ENCODE results near the gene IPO7. TPM values are rescaled to one million over a fixed set of nuclear protein-coding genes. Genes with fewer than 3 reads are reported as not detected.

IPO7 gene
- total and polyA plus RNA-seq, 10 of the 15 experiments (the other 5 are each of a cell fraction or from before 2014, with no cell fraction given) = 5.0 to 51.4 (median 30.6) TPM

DNA sequence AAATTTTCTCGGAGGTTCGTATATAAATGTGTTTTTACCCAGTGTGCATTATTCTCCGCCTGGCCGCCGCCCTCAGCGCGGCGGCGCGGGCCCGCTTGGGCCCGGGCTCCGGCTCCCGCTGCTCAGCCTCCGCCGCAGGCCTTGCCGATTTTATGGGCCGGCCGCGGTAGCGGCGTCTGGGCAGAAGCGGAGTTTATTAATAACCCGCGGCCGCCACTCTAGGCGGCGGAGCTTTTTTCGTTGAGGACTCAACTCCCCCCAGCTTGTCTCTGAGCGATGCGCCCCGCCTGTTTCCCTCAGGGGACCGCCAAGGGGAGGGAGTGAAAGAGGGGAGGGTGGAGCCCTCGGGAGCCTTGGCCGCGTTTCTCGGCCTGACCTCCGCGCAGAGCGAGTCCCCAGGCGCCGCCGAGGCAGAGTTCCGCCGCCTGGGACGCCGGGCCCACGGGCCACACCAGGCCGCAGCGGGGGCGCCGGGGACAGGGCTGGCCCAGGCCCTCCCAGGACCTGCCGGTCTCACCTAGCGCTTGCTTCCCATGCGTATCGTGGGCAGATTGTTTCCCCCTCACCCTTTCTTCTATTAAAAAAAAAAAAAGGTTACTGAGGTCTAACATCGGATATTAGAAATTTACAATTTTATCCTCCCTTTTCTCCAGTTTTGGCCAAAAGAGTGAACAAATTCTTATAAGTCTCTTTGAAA is 76.8 kb downstream of the IPO7 start (continued):
- TF ChIP-seq ZNF217 (IDR thresholded peaks at IDR 0.05) (0 out of 2 replicates have a peak, but pooled peaks have one; percentile 18), PML (IDR thresholded peaks at IDR 0.05; ENCODE audit: low read length) (peak; percentile 98), MTA2 (IDR thresholded peaks at IDR 0.05; ENCODE audit: low read depth) (no peak; the same call in 1 of the 2 replicates), IRF4 (IDR thresholded peaks at IDR 0.05; ENCODE audit: low read depth, low read length) (no peak), NFXL1 (IDR thresholded peaks at IDR 0.05; ENCODE audit: borderline replicate concordance) (no peak), MYC (IDR thresholded peaks at IDR 0.05; ENCODE audit: insufficient read depth, insufficient read length, insufficient replicate concordance, low read length, severe bottlenecking) (no peak), RAD51 (IDR thresholded peaks at IDR 0.05) (no peak), CHD1 (IDR thresholded peaks at IDR 0.05; ENCODE audit: low read depth, low read length) (peak; percentile 91), NR2F1 (conservative IDR thresholded peaks at IDR 0.05) (peak; percentile 84), CREM (IDR thresholded peaks at IDR 0.05; ENCODE audit: low read depth) (no peak)
- TF ChIP-seq, protein P1, sequence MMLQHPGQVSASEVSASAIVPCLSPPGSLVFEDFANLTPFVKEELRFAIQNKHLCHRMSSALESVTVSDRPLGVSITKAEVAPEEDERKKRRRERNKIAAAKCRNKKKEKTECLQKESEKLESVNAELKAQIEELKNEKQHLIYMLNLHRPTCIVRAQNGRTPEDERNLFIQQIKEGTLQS (IDR thresholded peaks at IDR 0.05; ENCODE audit: borderline replicate concordance, extremely low read depth, low read depth, low read length) = no peak
- TF ChIP-seq, protein P2, sequence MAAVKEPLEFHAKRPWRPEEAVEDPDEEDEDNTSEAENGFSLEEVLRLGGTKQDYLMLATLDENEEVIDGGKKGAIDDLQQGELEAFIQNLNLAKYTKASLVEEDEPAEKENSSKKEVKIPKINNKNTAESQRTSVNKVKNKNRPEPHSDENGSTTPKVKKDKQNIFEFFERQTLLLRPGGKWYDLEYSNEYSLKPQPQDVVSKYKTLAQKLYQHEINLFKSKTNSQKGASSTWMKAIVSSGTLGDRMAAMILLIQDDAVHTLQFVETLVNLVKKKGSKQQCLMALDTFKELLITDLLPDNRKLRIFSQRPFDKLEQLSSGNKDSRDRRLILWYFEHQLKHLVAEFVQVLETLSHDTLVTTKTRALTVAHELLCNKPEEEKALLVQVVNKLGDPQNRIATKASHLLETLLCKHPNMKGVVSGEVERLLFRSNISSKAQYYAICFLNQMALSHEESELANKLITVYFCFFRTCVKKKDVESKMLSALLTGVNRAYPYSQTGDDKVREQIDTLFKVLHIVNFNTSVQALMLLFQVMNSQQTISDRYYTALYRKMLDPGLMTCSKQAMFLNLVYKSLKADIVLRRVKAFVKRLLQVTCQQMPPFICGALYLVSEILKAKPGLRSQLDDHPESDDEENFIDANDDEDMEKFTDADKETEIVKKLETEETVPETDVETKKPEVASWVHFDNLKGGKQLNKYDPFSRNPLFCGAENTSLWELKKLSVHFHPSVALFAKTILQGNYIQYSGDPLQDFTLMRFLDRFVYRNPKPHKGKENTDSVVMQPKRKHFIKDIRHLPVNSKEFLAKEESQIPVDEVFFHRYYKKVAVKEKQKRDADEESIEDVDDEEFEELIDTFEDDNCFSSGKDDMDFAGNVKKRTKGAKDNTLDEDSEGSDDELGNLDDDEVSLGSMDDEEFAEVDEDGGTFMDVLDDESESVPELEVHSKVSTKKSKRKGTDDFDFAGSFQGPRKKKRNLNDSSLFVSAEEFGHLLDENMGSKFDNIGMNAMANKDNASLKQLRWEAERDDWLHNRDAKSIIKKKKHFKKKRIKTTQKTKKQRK (IDR thresholded peaks at IDR 0.05; ENCODE audit: low read depth, low read length) = no peak
- TF ChIP-seq, protein P3, sequence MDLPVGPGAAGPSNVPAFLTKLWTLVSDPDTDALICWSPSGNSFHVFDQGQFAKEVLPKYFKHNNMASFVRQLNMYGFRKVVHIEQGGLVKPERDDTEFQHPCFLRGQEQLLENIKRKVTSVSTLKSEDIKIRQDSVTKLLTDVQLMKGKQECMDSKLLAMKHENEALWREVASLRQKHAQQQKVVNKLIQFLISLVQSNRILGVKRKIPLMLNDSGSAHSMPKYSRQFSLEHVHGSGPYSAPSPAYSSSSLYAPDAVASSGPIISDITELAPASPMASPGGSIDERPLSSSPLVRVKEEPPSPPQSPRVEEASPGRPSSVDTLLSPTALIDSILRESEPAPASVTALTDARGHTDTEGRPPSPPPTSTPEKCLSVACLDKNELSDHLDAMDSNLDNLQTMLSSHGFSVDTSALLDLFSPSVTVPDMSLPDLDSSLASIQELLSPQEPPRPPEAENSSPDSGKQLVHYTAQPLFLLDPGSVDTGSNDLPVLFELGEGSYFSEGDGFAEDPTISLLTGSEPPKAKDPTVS (IDR thresholded peaks at IDR 0.05; ENCODE audit: low read depth, low read length) = no peak
- TF ChIP-seq, protein P4, sequence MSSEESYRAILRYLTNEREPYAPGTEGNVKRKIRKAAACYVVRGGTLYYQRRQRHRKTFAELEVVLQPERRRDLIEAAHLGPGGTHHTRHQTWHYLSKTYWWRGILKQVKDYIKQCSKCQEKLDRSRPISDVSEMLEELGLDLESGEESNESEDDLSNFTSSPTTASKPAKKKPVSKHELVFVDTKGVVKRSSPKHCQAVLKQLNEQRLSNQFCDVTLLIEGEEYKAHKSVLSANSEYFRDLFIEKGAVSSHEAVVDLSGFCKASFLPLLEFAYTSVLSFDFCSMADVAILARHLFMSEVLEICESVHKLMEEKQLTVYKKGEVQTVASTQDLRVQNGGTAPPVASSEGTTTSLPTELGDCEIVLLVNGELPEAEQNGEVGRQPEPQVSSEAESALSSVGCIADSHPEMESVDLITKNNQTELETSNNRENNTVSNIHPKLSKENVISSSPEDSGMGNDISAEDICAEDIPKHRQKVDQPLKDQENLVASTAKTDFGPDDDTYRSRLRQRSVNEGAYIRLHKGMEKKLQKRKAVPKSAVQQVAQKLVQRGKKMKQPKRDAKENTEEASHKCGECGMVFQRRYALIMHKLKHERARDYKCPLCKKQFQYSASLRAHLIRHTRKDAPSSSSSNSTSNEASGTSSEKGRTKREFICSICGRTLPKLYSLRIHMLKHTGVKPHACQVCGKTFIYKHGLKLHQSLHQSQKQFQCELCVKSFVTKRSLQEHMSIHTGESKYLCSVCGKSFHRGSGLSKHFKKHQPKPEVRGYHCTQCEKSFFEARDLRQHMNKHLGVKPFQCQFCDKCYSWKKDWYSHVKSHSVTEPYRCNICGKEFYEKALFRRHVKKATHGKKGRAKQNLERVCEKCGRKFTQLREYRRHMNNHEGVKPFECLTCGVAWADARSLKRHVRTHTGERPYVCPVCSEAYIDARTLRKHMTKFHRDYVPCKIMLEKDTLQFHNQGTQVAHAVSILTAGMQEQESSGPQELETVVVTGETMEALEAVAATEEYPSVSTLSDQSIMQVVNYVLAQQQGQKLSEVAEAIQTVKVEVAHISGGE (CRISPR knock-in tag; IDR thresholded peaks at IDR 0.05) = no peak
- TF ChIP-seq, protein P5, sequence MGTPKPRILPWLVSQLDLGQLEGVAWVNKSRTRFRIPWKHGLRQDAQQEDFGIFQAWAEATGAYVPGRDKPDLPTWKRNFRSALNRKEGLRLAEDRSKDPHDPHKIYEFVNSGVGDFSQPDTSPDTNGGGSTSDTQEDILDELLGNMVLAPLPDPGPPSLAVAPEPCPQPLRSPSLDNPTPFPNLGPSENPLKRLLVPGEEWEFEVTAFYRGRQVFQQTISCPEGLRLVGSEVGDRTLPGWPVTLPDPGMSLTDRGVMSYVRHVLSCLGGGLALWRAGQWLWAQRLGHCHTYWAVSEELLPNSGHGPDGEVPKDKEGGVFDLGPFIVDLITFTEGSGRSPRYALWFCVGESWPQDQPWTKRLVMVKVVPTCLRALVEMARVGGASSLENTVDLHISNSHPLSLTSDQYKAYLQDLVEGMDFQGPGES (IDR thresholded peaks at IDR 0.05) = no peak
- TF ChIP-seq, protein P6, sequence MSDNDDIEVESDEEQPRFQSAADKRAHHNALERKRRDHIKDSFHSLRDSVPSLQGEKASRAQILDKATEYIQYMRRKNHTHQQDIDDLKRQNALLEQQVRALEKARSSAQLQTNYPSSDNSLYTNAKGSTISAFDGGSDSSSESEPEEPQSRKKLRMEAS (IDR thresholded peaks at IDR 0.05; ENCODE audit: low read depth, low read length) = peak; percentile 46; the same call in 1 of the 2 replicates
- TF ChIP-seq, protein P7, sequence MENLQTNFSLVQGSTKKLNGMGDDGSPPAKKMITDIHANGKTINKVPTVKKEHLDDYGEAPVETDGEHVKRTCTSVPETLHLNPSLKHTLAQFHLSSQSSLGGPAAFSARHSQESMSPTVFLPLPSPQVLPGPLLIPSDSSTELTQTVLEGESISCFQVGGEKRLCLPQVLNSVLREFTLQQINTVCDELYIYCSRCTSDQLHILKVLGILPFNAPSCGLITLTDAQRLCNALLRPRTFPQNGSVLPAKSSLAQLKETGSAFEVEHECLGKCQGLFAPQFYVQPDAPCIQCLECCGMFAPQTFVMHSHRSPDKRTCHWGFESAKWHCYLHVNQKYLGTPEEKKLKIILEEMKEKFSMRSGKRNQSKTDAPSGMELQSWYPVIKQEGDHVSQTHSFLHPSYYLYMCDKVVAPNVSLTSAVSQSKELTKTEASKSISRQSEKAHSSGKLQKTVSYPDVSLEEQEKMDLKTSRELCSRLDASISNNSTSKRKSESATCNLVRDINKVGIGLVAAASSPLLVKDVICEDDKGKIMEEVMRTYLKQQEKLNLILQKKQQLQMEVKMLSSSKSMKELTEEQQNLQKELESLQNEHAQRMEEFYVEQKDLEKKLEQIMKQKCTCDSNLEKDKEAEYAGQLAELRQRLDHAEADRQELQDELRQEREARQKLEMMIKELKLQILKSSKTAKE (IDR thresholded peaks at IDR 0.05; ENCODE audit: low read depth, poor library complexity, severe bottlenecking) = no peak

Measured in GM12878 (cell line).